ENCODE results near the gene TMEM154.

Gene TMEM154

DNA sequence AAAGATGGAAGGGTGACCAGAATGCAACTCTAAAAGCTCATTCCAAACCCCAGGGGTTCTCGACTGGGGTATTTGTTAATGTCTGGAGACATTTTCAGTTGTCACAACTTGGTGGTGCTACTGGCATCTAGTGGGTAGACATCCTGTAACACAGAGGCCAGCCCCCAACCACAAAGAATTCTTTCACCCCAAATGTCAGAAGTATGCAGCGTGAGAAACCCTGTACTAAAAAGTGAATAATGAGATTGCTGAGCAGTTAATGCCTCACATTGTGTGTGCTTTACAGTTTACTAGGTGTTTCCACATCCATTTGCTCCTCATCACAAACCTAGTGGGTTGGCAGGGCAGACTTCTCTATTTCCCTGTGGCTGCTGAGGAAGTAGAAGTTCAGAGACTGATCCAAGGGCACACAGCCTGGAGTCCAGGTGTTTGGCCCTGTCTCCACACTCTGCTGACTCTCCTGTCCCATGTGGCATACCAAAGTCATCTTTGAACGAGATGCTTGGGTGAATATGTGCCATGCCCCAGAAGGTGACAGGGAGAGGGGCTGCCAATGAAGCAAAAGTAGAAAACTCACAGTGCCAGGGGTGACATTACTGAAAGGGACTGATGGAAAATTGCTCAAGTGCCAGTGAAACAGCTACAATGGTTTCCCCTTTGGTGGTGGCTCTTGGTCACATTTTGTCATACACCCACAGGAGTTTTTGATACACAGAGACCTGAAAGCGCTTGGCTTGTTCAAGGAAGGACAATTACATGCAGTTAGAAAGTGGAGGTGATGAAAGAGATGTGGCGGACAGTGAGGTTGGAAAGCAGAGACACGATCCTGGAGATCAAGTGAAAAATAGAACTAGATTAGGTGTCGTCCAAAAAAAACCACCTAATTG, 10.1 kb upstream of the TMEM154 start:
- TF ChIP-seq CTCF (IDR thresholded peaks at IDR 0.05; ENCODE audit: borderline replicate concordance, control extremely low read depth, extremely low read depth, insufficient read depth, missing control alignments) = no peak
- in situ Hi-C loops (cut with MboI; ENCODE audit: low sequenced_read_pairs, unreplicated experiment) = no loop called here
- no peak for DNase-seq (ENCODE audit: low spot score)

GRCh38 chr4:152687974-152688599, 8.3 kb upstream of the TMEM154 start:
- in situ Hi-C loops (cut with MboI; ENCODE audit: low sequenced_read_pairs, unreplicated experiment) = no loop called here
- no peak for DNase-seq (ENCODE audit: low spot score)
- TF ChIP-seq CTCF (IDR thresholded peaks at IDR 0.05; ENCODE audit: borderline replicate concordance, control extremely low read depth, extremely low read depth, insufficient read depth, missing control alignments) = no peak

- in situ Hi-C loops (cut with MboI; ENCODE audit: low sequenced_read_pairs, unreplicated experiment) = no loop called here
- no peak for DNase-seq (ENCODE audit: low spot score)
- no peak for TF ChIP-seq CTCF (IDR thresholded peaks at IDR 0.05; ENCODE audit: borderline replicate concordance, control extremely low read depth, extremely low read depth, insufficient read depth, missing control alignments)
Measured at GRCh38 chr4:152686452-152687013, 6.7 kb upstream of the TMEM154 start.

- TF ChIP-seq CTCF (IDR thresholded peaks at IDR 0.05; ENCODE audit: borderline replicate concordance, control extremely low read depth, extremely low read depth, insufficient read depth, missing control alignments) = no peak
- DNase-seq (ENCODE audit: low spot score) = no peak
- in situ Hi-C loops (cut with MboI; ENCODE audit: low sequenced_read_pairs, unreplicated experiment) = no loop called here
Measured at GRCh38 chr4:152684587-152684986, 4.8 kb upstream of the TMEM154 start.

- in situ Hi-C loops (cut with MboI; ENCODE audit: low sequenced_read_pairs, unreplicated experiment) = no loop called here
- no peak for DNase-seq (ENCODE audit: low spot score)
- TF ChIP-seq CTCF (IDR thresholded peaks at IDR 0.05; ENCODE audit: borderline replicate concordance, control extremely low read depth, extremely low read depth, insufficient read depth, missing control alignments) = no peak
Measured at GRCh38 chr4:152684007-152684406, 4.2 kb upstream of the TMEM154 start.

DNA sequence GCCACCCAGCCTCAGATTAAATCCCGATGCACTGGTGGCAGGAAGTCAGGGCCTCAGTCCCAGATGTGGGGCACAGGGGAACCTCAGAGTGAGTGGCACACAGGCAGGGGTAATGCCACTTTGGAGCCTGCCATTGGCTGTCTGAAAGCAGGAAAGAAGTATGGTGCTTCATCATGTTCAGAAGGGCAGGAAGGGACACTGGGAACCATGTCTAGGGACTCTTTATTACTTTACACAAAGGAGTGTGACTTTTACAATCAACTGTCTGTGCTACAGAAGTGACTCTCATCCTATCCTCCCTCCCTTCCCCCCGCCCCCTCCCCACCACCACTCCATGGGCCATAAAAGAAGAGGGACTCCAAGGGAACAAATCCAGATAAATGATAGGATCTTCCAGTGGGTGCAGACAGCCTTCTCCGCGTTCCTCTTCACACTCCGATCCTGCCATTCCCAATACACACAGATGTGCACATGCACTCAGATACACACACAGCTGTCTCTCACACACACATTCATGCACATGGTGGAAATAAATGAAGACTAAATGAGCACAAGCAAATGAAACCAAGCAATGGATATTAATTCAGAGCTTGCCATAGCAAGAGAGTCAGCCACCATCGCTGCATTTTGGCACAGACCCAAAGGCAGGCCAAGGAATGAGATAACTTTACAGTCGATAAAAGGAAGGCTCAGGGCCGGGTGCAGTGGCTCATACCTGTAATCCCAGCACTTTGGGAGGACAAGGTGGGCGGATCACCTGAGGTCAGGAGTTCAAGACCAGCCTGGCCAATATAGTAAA, 2.5 kb upstream of the TMEM154 start:
- in situ Hi-C loops (cut with MboI; ENCODE audit: low sequenced_read_pairs, unreplicated experiment) = no loop called here
- TF ChIP-seq CTCF (IDR thresholded peaks at IDR 0.05; ENCODE audit: borderline replicate concordance, control extremely low read depth, extremely low read depth, insufficient read depth, missing control alignments) = no peak
- DNase-seq (ENCODE audit: low spot score) = no peak

All from GM13976 (cell line).